SIG-M5 treated with dmso at 0.1 percent for 504 hours (cell line): ENCODE data around the gene LMNTD2.
A peak's percentile ranks its signal among the peaks of the same experiment; 100 is the strongest.

Source experiments
- DNase-seq: peaks from one replicate; lab custom pipeline; 2025; ENCODE audit not compliant: unreplicated experiment; lab: John Stamatoyannopoulos, UW

LMNTD2 gene

GRCh38 chr11:535519-536454 is 24.8 kb downstream of the LMNTD2 start, which contains the start of gene HRAS:
Gene HRAS, minus strand, starts transcription at chr11:535576.
- peak; percentile 80 for DNase-seq

GRCh38 chr11:535210-535518 is 25.4 kb downstream of the LMNTD2 start:
- no peak for DNase-seq

GRCh38 chr11:534396-535209 is 25.9 kb downstream of the LMNTD2 start:
- DNase-seq: no peak

- no peak for DNase-seq
Measured at GRCh38 chr11:533586-534395, 26.7 kb downstream of the LMNTD2 start.

GRCh38 chr11:532986-533585 is 27.5 kb downstream of the LMNTD2 start:
- DNase-seq: no peak

- no peak for DNase-seq
Measured at GRCh38 chr11:532527-532985, 28.0 kb downstream of the LMNTD2 start.

GRCh38 chr11:531919-532526 is 28.5 kb downstream of the LMNTD2 start:
- no peak for DNase-seq

GRCh38 chr11:530960-531831 is 29.3 kb downstream of the LMNTD2 start:
- no peak for DNase-seq

- DNase-seq: no peak
Measured at GRCh38 chr11:529728-530411, 30.7 kb downstream of the LMNTD2 start.

GRCh38 chr11:528815-529727 is 31.5 kb downstream of the LMNTD2 start:
- DNase-seq: no peak

GRCh38 chr11:528166-528814 is 32.2 kb downstream of the LMNTD2 start:
- no peak for DNase-seq

GRCh38 chr11:526192-526591 is 34.3 kb downstream of the LMNTD2 start:
- DNase-seq: no peak

- no peak for DNase-seq
Measured at GRCh38 chr11:521177-521688, 39.3 kb downstream of the LMNTD2 start.

GRCh38 chr11:520428-521176 is 39.9 kb downstream of the LMNTD2 start:
- no peak for DNase-seq

GRCh38 chr11:518463-519202 is 41.9 kb downstream of the LMNTD2 start:
- DNase-seq: peak; percentile 81
